ENCODE data around the gene SRD5A3.

Gene SRD5A3

GRCh38 chr4:55355555-55355954 lies 9.5 kb downstream of the SRD5A3 start:
- WGBS, 2 donors (ENCODE audit: extremely low coverage in 2 of 2, insufficient read length in 2 of 2, insufficient replicate concordance in 1 of 2): no CpG with 5 or more reads among the region's 6 CpGs
- H3K27ac ChIP-seq (replicated peaks; ENCODE audit: low read length): no peak overlapping the region
- H4K8ac ChIP-seq (ENCODE audit: low read depth, low read length): no peak overlapping the region
- no peak for DNase-seq (ENCODE audit: low spot score)
- H3K18ac ChIP-seq (ENCODE audit: low read length): no peak overlapping the region
- H2BK5ac ChIP-seq (ENCODE audit: low read length): no peak overlapping the region
- no peak overlapping the region for H2BK15ac ChIP-seq (ENCODE audit: low read length)
- H3K9ac ChIP-seq (ENCODE audit: low read depth, low read length, poor library complexity): no peak overlapping the region
- peaks cover 2% of the 10 kb centered on the region for H3K79me1 ChIP-seq (ENCODE audit: low read depth, low read length)
- H3K27me3 ChIP-seq (ENCODE audit: control insufficient read depth in 3 of 3, insufficient read depth in 3 of 3, low read depth in 1 of 3, low read length in 3 of 3): no peaks in the 10 kb centered on the region
- H3K23ac ChIP-seq (ENCODE audit: low read depth, low read length, poor library complexity): no peak overlapping the region
- no peak overlapping the region for H3K14ac ChIP-seq (ENCODE audit: low read length)
- H4K91ac ChIP-seq (ENCODE audit: low read depth, low read length, poor library complexity): no peak overlapping the region
- no peak overlapping the region for H2AK5ac ChIP-seq (ENCODE audit: low read depth, low read length)
- H2BK12ac ChIP-seq (ENCODE audit: low read length): no peak overlapping the region
- H3K4ac ChIP-seq (ENCODE audit: low read length): no peak overlapping the region
- H3K4me2 ChIP-seq (ENCODE audit: insufficient read depth, low read length, poor library complexity, severe bottlenecking): no peak overlapping the region
- H3K4me3 ChIP-seq (ENCODE audit: low read length in 2 of 2): no peak overlapping the region
- H3K4me1 ChIP-seq (ENCODE audit: control insufficient read depth in 2 of 2, insufficient read depth in 1 of 2, low read depth in 1 of 2, low read length in 2 of 2): no peaks in the 10 kb centered on the region
- no peak overlapping the region for H2AFZ ChIP-seq (ENCODE audit: low read length)
- H2BK120ac ChIP-seq (ENCODE audit: low read depth, low read length): no peak overlapping the region
- peaks cover 0 to 41% of the 10 kb centered on the region in 2 donors for H3K36me3 ChIP-seq (replicated peaks in 1 of 2; ENCODE audit: control insufficient read depth in 2 of 2, insufficient read depth in 2 of 2, low read length in 2 of 2)
- peaks cover 0 to 11% of the 10 kb centered on the region in 2 donors for H3K9me3 ChIP-seq (replicated peaks in 1 of 2; ENCODE audit: control insufficient read depth in 2 of 2, insufficient read depth in 1 of 2, low read depth in 1 of 2, low read length in 2 of 2)

DNA sequence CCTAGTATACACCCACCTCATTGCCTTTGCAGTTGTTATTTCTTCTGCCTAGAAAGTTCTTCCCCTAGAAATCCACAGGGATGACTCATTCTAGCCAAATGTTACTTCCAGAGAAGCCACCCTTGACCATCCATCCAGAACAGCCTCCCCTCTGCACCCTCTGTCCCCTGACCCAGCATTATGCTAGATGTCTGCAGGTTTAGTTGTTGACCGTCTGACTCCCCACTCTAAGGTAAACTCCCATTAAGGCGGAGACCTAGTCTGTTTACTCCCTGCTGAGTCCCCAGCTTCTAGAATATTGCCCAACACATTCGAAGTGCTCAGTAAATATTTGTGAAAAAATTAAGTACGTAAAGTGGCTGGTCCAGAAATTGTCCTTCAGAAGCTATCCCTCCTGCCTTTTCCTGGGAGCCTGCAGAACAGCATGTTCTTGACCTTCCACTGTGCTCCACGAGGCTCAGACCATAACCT lies 11.0 kb downstream of the SRD5A3 start:
- H2AFZ ChIP-seq (ENCODE audit: low read length): no peak overlapping the region
- no peak overlapping the region for H2AK5ac ChIP-seq (ENCODE audit: low read depth, low read length)
- H3K4ac ChIP-seq (ENCODE audit: low read length): no peak overlapping the region
- no peaks in the 10 kb centered on the region for H3K27me3 ChIP-seq (ENCODE audit: control insufficient read depth in 3 of 3, insufficient read depth in 3 of 3, low read depth in 1 of 3, low read length in 3 of 3)
- peaks cover 0 to 8% of the 10 kb centered on the region in 2 donors for H3K9me3 ChIP-seq (replicated peaks in 1 of 2; ENCODE audit: control insufficient read depth in 2 of 2, insufficient read depth in 1 of 2, low read depth in 1 of 2, low read length in 2 of 2)
- no CpG with 5 or more reads among the region's 5 CpGs for WGBS, 2 donors (ENCODE audit: extremely low coverage in 2 of 2, insufficient read length in 2 of 2, insufficient replicate concordance in 1 of 2)
- no peak overlapping the region for H3K4me2 ChIP-seq (ENCODE audit: insufficient read depth, low read length, poor library complexity, severe bottlenecking)
- H4K91ac ChIP-seq (ENCODE audit: low read depth, low read length, poor library complexity): no peak overlapping the region
- H3K23ac ChIP-seq (ENCODE audit: low read depth, low read length, poor library complexity): no peak overlapping the region
- no peak overlapping the region for H3K27ac ChIP-seq (replicated peaks; ENCODE audit: low read length)
- H3K4me1 ChIP-seq (ENCODE audit: control insufficient read depth in 2 of 2, insufficient read depth in 1 of 2, low read depth in 1 of 2, low read length in 2 of 2): no peaks in the 10 kb centered on the region
- H3K4me3 ChIP-seq (ENCODE audit: low read length in 2 of 2): no peak overlapping the region
- H2BK12ac ChIP-seq (ENCODE audit: low read length): no peak overlapping the region
- H2BK15ac ChIP-seq (ENCODE audit: low read length): no peak overlapping the region
- H3K9ac ChIP-seq (ENCODE audit: low read depth, low read length, poor library complexity): no peak overlapping the region
- H3K14ac ChIP-seq (ENCODE audit: low read length): no peak overlapping the region
- H2BK120ac ChIP-seq (ENCODE audit: low read depth, low read length): no peak overlapping the region
- no peak overlapping the region for H3K18ac ChIP-seq (ENCODE audit: low read length)
- H3K79me1 ChIP-seq (ENCODE audit: low read depth, low read length): peaks cover 2% of the 10 kb centered on the region
- no peak overlapping the region for H2BK5ac ChIP-seq (ENCODE audit: low read length)
- H4K8ac ChIP-seq (ENCODE audit: low read depth, low read length): no peak overlapping the region
- DNase-seq (ENCODE audit: low spot score): no peak
- peaks cover 0 to 41% of the 10 kb centered on the region in 2 donors for H3K36me3 ChIP-seq (replicated peaks in 1 of 2; ENCODE audit: control insufficient read depth in 2 of 2, insufficient read depth in 2 of 2, low read length in 2 of 2)

DNA sequence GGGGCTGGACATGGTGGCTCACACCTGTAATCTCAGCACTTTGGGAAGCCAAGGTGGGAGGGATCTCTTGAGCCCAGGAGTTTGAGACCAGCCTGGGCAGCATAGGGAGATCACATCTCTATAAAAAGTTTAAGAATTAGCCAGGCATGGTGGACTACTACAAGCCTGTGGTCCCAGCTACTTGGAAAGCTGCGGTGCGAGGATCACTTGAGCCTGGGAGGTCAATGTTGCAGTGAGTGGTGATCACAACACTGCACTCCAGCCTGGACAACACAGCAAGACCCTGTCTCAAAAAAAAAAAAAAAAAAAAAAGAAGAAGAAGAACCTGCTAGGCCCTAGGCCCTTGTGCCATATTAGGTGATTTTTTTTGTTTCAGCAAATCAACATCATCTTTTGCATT lies 12.2 kb downstream of the SRD5A3 start:
- H3K14ac ChIP-seq (ENCODE audit: low read length): no peak overlapping the region
- H2BK120ac ChIP-seq (ENCODE audit: low read depth, low read length): no peak overlapping the region
- no peak overlapping the region for H4K8ac ChIP-seq (ENCODE audit: low read depth, low read length)
- H3K27me3 ChIP-seq (ENCODE audit: control insufficient read depth in 3 of 3, insufficient read depth in 3 of 3, low read depth in 1 of 3, low read length in 3 of 3): no peaks in the 10 kb centered on the region
- H3K4me2 ChIP-seq (ENCODE audit: insufficient read depth, low read length, poor library complexity, severe bottlenecking): no peak overlapping the region
- H3K4me1 ChIP-seq (ENCODE audit: control insufficient read depth in 2 of 2, insufficient read depth in 1 of 2, low read depth in 1 of 2, low read length in 2 of 2): no peaks in the 10 kb centered on the region
- no peak overlapping the region for H3K18ac ChIP-seq (ENCODE audit: low read length)
- no peak overlapping the region for H2AFZ ChIP-seq (ENCODE audit: low read length)
- no peak overlapping the region for H4K91ac ChIP-seq (ENCODE audit: low read depth, low read length, poor library complexity)
- H3K36me3 ChIP-seq (replicated peaks in 1 of 2; ENCODE audit: control insufficient read depth in 2 of 2, insufficient read depth in 2 of 2, low read length in 2 of 2): peaks cover 0 to 31% of the 10 kb centered on the region in 2 donors
- no peak overlapping the region for H3K23ac ChIP-seq (ENCODE audit: low read depth, low read length, poor library complexity)
- H2AK5ac ChIP-seq (ENCODE audit: low read depth, low read length): no peak overlapping the region
- H3K4me3 ChIP-seq (ENCODE audit: low read length in 2 of 2): no peak overlapping the region
- no CpG with 5 or more reads among the region's 2 CpGs for WGBS, 2 donors (ENCODE audit: extremely low coverage in 2 of 2, insufficient read length in 2 of 2, insufficient replicate concordance in 1 of 2)
- no peak overlapping the region for H2BK15ac ChIP-seq (ENCODE audit: low read length)
- H3K9ac ChIP-seq (ENCODE audit: low read depth, low read length, poor library complexity): no peak overlapping the region
- H2BK5ac ChIP-seq (ENCODE audit: low read length): no peak overlapping the region
- H2BK12ac ChIP-seq (ENCODE audit: low read length): no peak overlapping the region
- no peak for DNase-seq (ENCODE audit: low spot score)
- H3K79me1 ChIP-seq (ENCODE audit: low read depth, low read length): peaks cover 2% of the 10 kb centered on the region
- no peak overlapping the region for H3K27ac ChIP-seq (replicated peaks; ENCODE audit: low read length)
- no peak overlapping the region for H3K4ac ChIP-seq (ENCODE audit: low read length)
- peaks cover 0 to 4% of the 10 kb centered on the region in 2 donors for H3K9me3 ChIP-seq (replicated peaks in 1 of 2; ENCODE audit: control insufficient read depth in 2 of 2, insufficient read depth in 1 of 2, low read depth in 1 of 2, low read length in 2 of 2)

- Histone ChIP-seq H3K14ac (ENCODE audit: low read length) (no peak overlapping the region), H2BK120ac (ENCODE audit: low read depth, low read length) (no peak overlapping the region), H3K27ac (replicated peaks; ENCODE audit: low read length) (no peak overlapping the region), H2BK15ac (ENCODE audit: low read length) (no peak overlapping the region), H2BK5ac (ENCODE audit: low read length) (no peak overlapping the region), H3K4ac (ENCODE audit: low read length) (no peak overlapping the region), H3K4me2 (ENCODE audit: insufficient read depth, low read length, poor library complexity, severe bottlenecking) (no peak overlapping the region), H3K4me3 (ENCODE audit: low read length in 2 of 2) (no peak overlapping the region), H3K9me3 (replicated peaks in 1 of 2; ENCODE audit: control insufficient read depth in 2 of 2, insufficient read depth in 1 of 2, low read depth in 1 of 2, low read length in 2 of 2) (peaks cover 0 to 4% of the 10 kb centered on the region in 2 donors), H3K79me1 (ENCODE audit: low read depth, low read length) (peaks cover 2% of the 10 kb centered on the region), H3K27me3 (ENCODE audit: control insufficient read depth in 3 of 3, insufficient read depth in 3 of 3, low read depth in 1 of 3, low read length in 3 of 3) (no peaks in the 10 kb centered on the region), H4K91ac (ENCODE audit: low read depth, low read length, poor library complexity) (no peak overlapping the region), H2AFZ (ENCODE audit: low read length) (no peak overlapping the region), H3K9ac (ENCODE audit: low read depth, low read length, poor library complexity) (no peak overlapping the region), H3K23ac (ENCODE audit: low read depth, low read length, poor library complexity) (no peak overlapping the region), H3K4me1 (ENCODE audit: control insufficient read depth in 2 of 2, insufficient read depth in 1 of 2, low read depth in 1 of 2, low read length in 2 of 2) (peaks cover 0 to 2% of the 10 kb centered on the region in 2 donors), H3K18ac (ENCODE audit: low read length) (no peak overlapping the region), H2BK12ac (ENCODE audit: low read length) (no peak overlapping the region), H2AK5ac (ENCODE audit: low read depth, low read length) (no peak overlapping the region), H3K36me3 (replicated peaks in 1 of 2; ENCODE audit: control insufficient read depth in 2 of 2, insufficient read depth in 2 of 2, low read length in 2 of 2) (peaks cover 0 to 32% of the 10 kb centered on the region in 2 donors), H4K8ac (ENCODE audit: low read depth, low read length) (no peak overlapping the region)
- no CpG with 5 or more reads among the region's 2 CpGs for WGBS, 2 donors (ENCODE audit: extremely low coverage in 2 of 2, insufficient read length in 2 of 2, insufficient replicate concordance in 1 of 2)
- DNase-seq (ENCODE audit: low spot score): no peak
These were observed 12.6 kb downstream of the SRD5A3 start for GRCh38 chr4:55358668-55359067.

Data from neuronal stem cell (in vitro differentiated cells).